OCI-LY3 (cell line): ENCODE data around the gene PLEKHB2.

Source experiments
- CTCF ChIP-seq: fragments of 200-600, 300-600 bp; sonication (generic); IDR thresholded peaks from 2 replicates; pipeline ENCODE4 v1.5.1; 2014; ENCODE audit warnings: antibody characterized with exemption, low read length, low read depth
- EZH2phosphoT487 ChIP-seq: fragments of 200-600 bp; shearing (Covaris generic); IDR thresholded peaks from 2 replicates; pipeline ENCODE4 v1.6.1; 2018; ENCODE audit warnings: antibody characterized with exemption, mixed run types, low read depth

GRCh38 chr2:131104487-131105155 is 515 bp upstream of the PLEKHB2 start:
- TF ChIP-seq CTCF: no peak
- no peak for TF ChIP-seq EZH2phosphoT487
